Cardiac muscle cell (in vitro differentiated cells and primary cell): ENCODE data around the gene TOX2. TPM values are rescaled to one million over a fixed set of nuclear protein-coding genes. Genes with fewer than 3 reads are reported as not detected.

Experiments used
- DNase-seq, 2 donors: peaks; one replicate each; pipeline versions ENCODE4 v3.0.0 to v3.0.0-alpha.2; 2010 to 2017; ENCODE audit warnings: low read depth in 1 of 2, low spot score in 1 of 2
- H3K27ac ChIP-seq: fragments of 200-600 bp; sonication (generic); 2 replicates; pipeline ENCODE4 v1.5.1; 2016
- H3K27me3 ChIP-seq: fragments of 200-600 bp; sonication (generic); 2 replicates; pipeline ENCODE4 v1.6.0; 2016; ENCODE audit warnings: control low read depth
- H3K36me3 ChIP-seq: fragments of 200-600 bp; sonication (generic); 2 replicates; pipeline ENCODE4 v1.5.1; 2016; ENCODE audit warnings: control low read depth
- H3K4me1 ChIP-seq: fragments of 200-600 bp; sonication (generic); 2 replicates; pipeline ENCODE4 v1.8.1; 2017; ENCODE audit warnings: low read depth, mild to moderate bottlenecking, mixed run types
- H3K4me3 ChIP-seq: fragments of 200-600 bp; sonication (generic); 2 replicates; pipeline ENCODE4 v1.5.1; 2016; ENCODE audit warnings: mild to moderate bottlenecking
- H3K9me3 ChIP-seq: fragments of 200-600 bp; sonication (generic); 2 replicates; pipeline ENCODE4 v1.5.1; 2017; ENCODE audit warnings: low read depth, mild to moderate bottlenecking, control low read depth
- polyA plus RNA-seq: library from polyadenylated mRNA; unstranded; fragments of >200 nt; fragmentation: Nextera tagmentation; extraction: Ambion mirVana; gene quantifications from 2 replicates; pipeline ENCODE4 v1.2.1, GENCODE V29; 2016
- total RNA-seq: library from RNA; depleted of rRNA; stranded (reverse); fragments of >200 nt; gene quantifications from 2 replicates; pipeline ENCODE4 v1.2.3, GENCODE V29; 2016
- TF ChIP-seq, protein P1 (sequence below): IDR thresholded peaks from 2 replicates; pipeline ENCODE4 v1.5.1; 2012; ENCODE audit warnings: low read depth, mild to moderate bottlenecking, low read length

TOX2 gene
- total and polyA plus RNA-seq, 2 experiments from 2014 or later: 0.09 to 0.32 TPM

DNA sequence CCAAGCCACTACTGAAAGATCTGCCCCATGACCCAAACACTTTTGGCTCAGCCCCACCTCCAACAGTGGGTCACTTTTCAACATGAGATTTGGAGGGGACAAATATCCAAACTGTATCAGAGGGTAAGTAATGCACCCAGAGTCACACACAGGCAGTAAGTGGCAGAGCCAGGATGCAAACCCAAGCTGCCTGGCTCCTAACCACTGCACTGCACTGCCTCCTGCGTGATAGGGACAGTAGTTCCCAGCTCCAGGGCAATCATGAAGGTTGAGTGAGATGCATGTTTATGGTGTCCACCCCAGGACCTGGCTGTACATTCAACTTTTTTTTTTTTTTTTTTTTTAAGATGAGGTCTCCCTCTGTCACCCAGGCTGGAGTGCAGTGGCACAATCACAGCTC, 88.2 kb downstream of the TOX2 start:
- H3K4me3 ChIP-seq: no peak overlapping the region
- DNase-seq: no peak

DNA sequence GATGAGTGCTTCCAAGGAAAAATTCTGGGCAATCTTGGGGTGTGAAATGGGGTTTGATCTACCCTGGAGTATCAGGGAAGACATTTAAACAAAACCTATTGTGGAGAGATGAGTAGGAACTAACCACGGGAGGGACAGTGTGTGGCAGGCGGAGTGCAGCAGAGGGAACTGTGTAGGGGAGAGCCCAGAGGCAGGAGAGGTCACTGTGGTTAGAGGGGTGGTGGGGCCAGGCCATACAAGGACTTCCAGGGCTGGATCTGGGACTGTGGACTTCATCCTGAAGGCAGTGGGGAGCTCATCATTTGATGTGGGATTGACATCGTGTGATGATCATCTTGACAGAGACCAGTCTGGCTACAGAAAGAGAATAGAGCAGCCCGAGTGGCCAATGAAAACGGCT, 89.0 kb downstream of the TOX2 start:
- Histone ChIP-seq H3K27me3 (no peaks in the 10 kb centered on the region), H3K4me3 (no peak overlapping the region), H3K9me3 (no peaks in the 10 kb centered on the region), H3K4me1 (no peaks in the 10 kb centered on the region), H3K36me3 (no peaks in the 10 kb centered on the region), H3K27ac (no peak overlapping the region)
- DNase-seq: no peak
- TF ChIP-seq, protein P1, sequence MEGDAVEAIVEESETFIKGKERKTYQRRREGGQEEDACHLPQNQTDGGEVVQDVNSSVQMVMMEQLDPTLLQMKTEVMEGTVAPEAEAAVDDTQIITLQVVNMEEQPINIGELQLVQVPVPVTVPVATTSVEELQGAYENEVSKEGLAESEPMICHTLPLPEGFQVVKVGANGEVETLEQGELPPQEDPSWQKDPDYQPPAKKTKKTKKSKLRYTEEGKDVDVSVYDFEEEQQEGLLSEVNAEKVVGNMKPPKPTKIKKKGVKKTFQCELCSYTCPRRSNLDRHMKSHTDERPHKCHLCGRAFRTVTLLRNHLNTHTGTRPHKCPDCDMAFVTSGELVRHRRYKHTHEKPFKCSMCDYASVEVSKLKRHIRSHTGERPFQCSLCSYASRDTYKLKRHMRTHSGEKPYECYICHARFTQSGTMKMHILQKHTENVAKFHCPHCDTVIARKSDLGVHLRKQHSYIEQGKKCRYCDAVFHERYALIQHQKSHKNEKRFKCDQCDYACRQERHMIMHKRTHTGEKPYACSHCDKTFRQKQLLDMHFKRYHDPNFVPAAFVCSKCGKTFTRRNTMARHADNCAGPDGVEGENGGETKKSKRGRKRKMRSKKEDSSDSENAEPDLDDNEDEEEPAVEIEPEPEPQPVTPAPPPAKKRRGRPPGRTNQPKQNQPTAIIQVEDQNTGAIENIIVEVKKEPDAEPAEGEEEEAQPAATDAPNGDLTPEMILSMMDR: no peak

More for the DNA sequence above, 88.2 kb downstream of the TOX2 start:
- H3K36me3 ChIP-seq: no peaks in the 10 kb centered on the region
- no peaks in the 10 kb centered on the region for H3K9me3 ChIP-seq
- no peaks in the 10 kb centered on the region for H3K27me3 ChIP-seq
- TF ChIP-seq, protein P1: no peak
- H3K27ac ChIP-seq: no peak overlapping the region
- no peaks in the 10 kb centered on the region for H3K4me1 ChIP-seq

DNA sequence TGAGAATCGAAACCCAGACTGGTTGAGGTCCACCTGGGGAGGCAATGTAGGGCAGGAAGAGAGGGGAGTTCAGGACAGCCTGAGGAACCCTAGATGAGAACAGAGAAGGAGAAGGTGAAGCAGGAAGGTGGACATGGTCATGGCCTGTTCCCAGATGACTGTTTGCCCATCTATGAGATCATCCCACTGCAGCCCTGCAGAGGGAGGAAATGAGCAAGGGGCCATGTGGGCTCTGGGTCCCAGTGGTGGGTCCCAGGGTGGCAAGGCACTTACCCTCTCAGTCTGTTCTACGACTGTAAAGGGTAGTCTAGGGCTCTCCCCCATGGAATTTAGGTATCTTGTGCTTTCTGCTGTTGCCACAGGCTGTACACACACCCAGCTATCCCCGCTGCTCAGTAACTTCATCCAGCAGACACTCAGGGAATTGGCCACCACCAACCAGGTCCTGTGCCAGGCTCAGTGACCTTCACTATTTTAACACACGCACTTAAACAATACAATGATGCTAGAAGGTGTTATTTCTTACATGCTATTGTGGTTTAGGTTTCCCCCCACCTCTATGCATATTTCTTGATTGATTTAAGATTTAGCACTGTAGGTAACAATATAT, 89.8 kb downstream of the TOX2 start:
- Histone ChIP-seq H3K4me1 (no peaks in the 10 kb centered on the region), H3K27me3 (no peaks in the 10 kb centered on the region), H3K27ac (no peak overlapping the region), H3K36me3 (no peaks in the 10 kb centered on the region), H3K4me3 (no peak overlapping the region), H3K9me3 (no peaks in the 10 kb centered on the region)
- TF ChIP-seq, protein P1: no peak
- no peak for DNase-seq

DNA sequence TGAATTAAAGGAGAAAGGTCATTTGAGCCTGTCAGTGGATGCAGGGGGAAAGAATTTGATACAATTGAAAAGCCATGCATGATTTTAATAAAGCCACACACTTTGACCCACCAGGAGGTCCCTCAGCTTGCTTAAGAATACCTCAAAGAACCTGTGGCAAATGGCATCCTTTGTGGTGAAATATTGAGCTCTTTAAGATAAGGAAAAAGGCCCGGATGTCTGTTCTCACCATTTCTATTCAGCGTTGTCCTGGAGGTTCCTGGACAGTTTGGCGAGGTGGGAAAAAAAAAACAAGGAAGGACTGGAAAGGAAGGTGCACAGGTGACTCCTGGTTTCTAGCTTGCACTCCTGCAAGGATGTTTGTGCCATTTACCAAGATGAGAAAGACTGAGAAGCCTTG, 91.0 kb downstream of the TOX2 start:
- no peaks in the 10 kb centered on the region for H3K36me3 ChIP-seq
- H3K9me3 ChIP-seq: no peaks in the 10 kb centered on the region
- H3K27me3 ChIP-seq: no peaks in the 10 kb centered on the region
- DNase-seq: no peak
- TF ChIP-seq, protein P1: no peak
- no peaks in the 10 kb centered on the region for H3K4me1 ChIP-seq
- no peak overlapping the region for H3K27ac ChIP-seq
- no peak overlapping the region for H3K4me3 ChIP-seq

DNA sequence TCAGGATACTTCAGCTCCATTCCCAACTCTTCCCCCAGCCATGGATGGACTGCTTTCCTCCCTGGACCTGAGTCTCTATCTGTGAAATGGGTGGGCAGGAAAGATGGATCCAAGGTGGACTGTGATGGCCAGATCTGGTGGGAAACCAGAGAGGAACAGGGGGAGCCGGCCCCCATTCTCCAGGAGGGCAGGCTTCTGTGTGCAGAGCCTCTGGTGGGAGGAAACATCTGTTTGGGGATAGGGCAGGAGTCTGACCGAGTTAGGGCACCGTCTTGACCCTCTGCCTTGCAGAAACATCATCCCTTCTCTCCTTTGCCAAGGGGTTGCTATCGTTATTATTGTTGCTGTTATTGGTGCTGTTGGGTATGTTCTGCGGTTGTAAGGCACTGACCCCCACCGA, 91.5 kb downstream of the TOX2 start:
- H3K27ac ChIP-seq: no peak overlapping the region
- no peaks in the 10 kb centered on the region for H3K4me1 ChIP-seq
- H3K36me3 ChIP-seq: no peaks in the 10 kb centered on the region
- no peaks in the 10 kb centered on the region for H3K9me3 ChIP-seq
- no peak for DNase-seq
- TF ChIP-seq, protein P1: no peak
- no peak overlapping the region for H3K4me3 ChIP-seq
- no peaks in the 10 kb centered on the region for H3K27me3 ChIP-seq

DNA sequence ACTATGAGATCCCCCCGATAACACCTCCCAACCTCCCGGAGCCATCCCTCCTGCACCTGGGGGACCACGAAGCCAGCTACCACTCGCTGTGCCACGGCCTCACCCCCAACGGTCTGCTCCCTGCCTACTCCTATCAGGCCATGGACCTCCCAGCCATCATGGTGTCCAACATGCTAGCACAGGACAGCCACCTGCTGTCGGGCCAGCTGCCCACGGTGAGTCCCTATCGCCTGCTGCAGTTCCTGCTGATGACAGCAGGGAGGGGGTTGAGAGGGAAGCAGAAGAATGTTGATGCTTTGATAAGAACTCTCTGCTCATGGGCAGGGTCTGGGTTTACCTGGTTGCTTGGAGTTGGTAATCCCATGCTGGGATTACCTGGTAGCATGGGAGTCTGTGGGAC, 91.9 kb downstream of the TOX2 start:
- TF ChIP-seq, protein P1: no peak
- H3K9me3 ChIP-seq: no peaks in the 10 kb centered on the region
- H3K27me3 ChIP-seq: no peaks in the 10 kb centered on the region
- H3K36me3 ChIP-seq: no peaks in the 10 kb centered on the region
- H3K4me1 ChIP-seq: no peaks in the 10 kb centered on the region
- DNase-seq: no peak
- no peak overlapping the region for H3K27ac ChIP-seq
- no peak overlapping the region for H3K4me3 ChIP-seq
